LHCN-M2 (cell line): Measurements from ENCODE around the gene NPDC1. TPM values are rescaled to one million over a fixed set of nuclear protein-coding genes. Genes with fewer than 3 reads are reported as not detected.

Experiments used
- DNase-seq: peaks from one replicate; pipeline ENCODE4 v3.0.0-alpha.2; 2012; ENCODE audit warnings: low read depth
- polyA plus RNA-seq: library from polyadenylated mRNA; unstranded; fragments of >200 nt; gene quantifications from one replicate; pipeline ENCODE4 v1.2.1, GENCODE V29; 2012; ENCODE audit warnings: missing spikeins
- total RNA-seq: library from RNA; depleted of rRNA; stranded (reverse); fragments of >200 nt; gene quantifications from 2 replicates; pipeline ENCODE4 v1.2.3, GENCODE V29; 2014; rRNA removed

The NPDC1 gene
- 5.3 and 5.5 TPM in 2 replicates for total RNA-seq
- 13.1 TPM for polyA plus RNA-seq

GRCh38 chr9:137046088-137046787 is at the start of gene NPDC1:
NPDC1 (minus strand) TSS chr9:137046177; CDS start chr9:137045989, 188 bp downstream.
- peak; percentile 39 for DNase-seq

GRCh38 chr9:137089232-137089947 is 43.4 kb upstream of the NPDC1 start:
- no peak for DNase-seq

- no peak for DNase-seq
These were observed 42.1 kb upstream of the NPDC1 start for GRCh38 chr9:137088121-137088520.

GRCh38 chr9:137087409-137087925 is 41.5 kb upstream of the NPDC1 start:
- no peak for DNase-seq

GRCh38 chr9:137086531-137087408 is 40.8 kb upstream of the NPDC1 start, which contains the start of gene MAN1B1:
MAN1B1 (plus strand) TSS chr9:137086985; CDS start chr9:137087000, 15 bp downstream.
- DNase-seq = peak; percentile 97

- DNase-seq = peak; percentile 26
These were observed 40.0 kb upstream of the NPDC1 start for GRCh38 chr9:137085920-137086530.

- DNase-seq = no peak
These were observed 38.5 kb upstream of the NPDC1 start for GRCh38 chr9:137084526-137084925.

GRCh38 chr9:137083394-137084004 is 37.5 kb upstream of the NPDC1 start:
- peak; percentile 98 for DNase-seq

GRCh38 chr9:137082925-137083290 is 36.9 kb upstream of the NPDC1 start:
- DNase-seq = no peak

- no peak for DNase-seq
These were observed 36.4 kb upstream of the NPDC1 start for GRCh38 chr9:137082222-137082924.

- no peak for DNase-seq
These were observed 34.5 kb upstream of the NPDC1 start for GRCh38 chr9:137080260-137081122.

GRCh38 chr9:137079401-137079787 is 33.4 kb upstream of the NPDC1 start:
- no peak for DNase-seq

GRCh38 chr9:137078701-137079400 is 32.9 kb upstream of the NPDC1 start:
- no peak for DNase-seq

- no peak for DNase-seq
These were observed 32.0 kb upstream of the NPDC1 start for GRCh38 chr9:137077758-137078693.

- DNase-seq = peak; percentile 61
These were observed 31.2 kb upstream of the NPDC1 start, which contains the start of gene UAP1L1 for GRCh38 chr9:137077010-137077747. UAP1L1 (plus strand) TSS chr9:137077517; CDS start chr9:137077533, 16 bp downstream.

- DNase-seq = no peak
These were observed 30.6 kb upstream of the NPDC1 start for GRCh38 chr9:137076636-137077009.
